ENCODE measurements around the gene REEP3. TPM values are rescaled to one million over a fixed set of nuclear protein-coding genes. Genes with fewer than 3 reads are reported as not detected.

The REEP3 gene
- total and polyA plus RNA-seq, 2 of the 4 experiments (the other 2 are of a cell fraction) = 11.7 to 28.9 TPM

- no peak overlapping the region for H2AK5ac ChIP-seq (ENCODE audit: low read depth, low read length)
- peaks cover 7% of the 10 kb centered on the region; the same call in 1 of the 2 replicates for H3K36me3 ChIP-seq (ENCODE audit: control insufficient read depth, insufficient read depth, low read length)
- H3K4ac ChIP-seq (ENCODE audit: low read depth, low read length) = no peak overlapping the region
- H3K4me1 ChIP-seq (ENCODE audit: control insufficient read depth, insufficient read depth, low read length) = no peaks in the 10 kb centered on the region
- peak; percentile 21 for DNase-seq
- no peak for TF ChIP-seq POLR2A (IDR thresholded peaks at IDR 0.05; ENCODE audit: low read depth, low read length)
- no peak for TF ChIP-seq MXI1 (IDR thresholded peaks at IDR 0.05; ENCODE audit: borderline replicate concordance, low read depth, low read length)
- no peak for TF ChIP-seq FOS (IDR thresholded peaks at IDR 0.05; ENCODE audit: low read depth, low read length)
- TF ChIP-seq CEBPB (IDR thresholded peaks at IDR 0.05; ENCODE audit: low read depth, low read length) = no peak
- no peak for TF ChIP-seq CHD1 (IDR thresholded peaks at IDR 0.05; ENCODE audit: low read depth, low read length)
- TF ChIP-seq RFX5 (IDR thresholded peaks at IDR 0.05; ENCODE audit: low read depth, low read length) = no peak
- no peak for TF ChIP-seq CTCF (conservative IDR thresholded peaks at IDR 0.05; ENCODE audit: low read depth, low read length)
- no peak for TF ChIP-seq SMC3 (IDR thresholded peaks at IDR 0.05; ENCODE audit: low read depth, low read length)
- no peak for TF ChIP-seq NFE2L2 (IDR thresholded peaks at IDR 0.05; ENCODE audit: low read depth, low read length)
- no peak for TF ChIP-seq ELK1 (IDR thresholded peaks at IDR 0.05; ENCODE audit: borderline replicate concordance, low read depth, low read length)
- TF ChIP-seq RAD21 (IDR thresholded peaks at IDR 0.05; ENCODE audit: low read length) = no peak
- TF ChIP-seq MAZ (IDR thresholded peaks at IDR 0.05; ENCODE audit: borderline replicate concordance, low read depth, low read length) = no peak
- no peak for TF ChIP-seq BHLHE40 (IDR thresholded peaks at IDR 0.05; ENCODE audit: low read depth, low read length)
- TF ChIP-seq RCOR1 (IDR thresholded peaks at IDR 0.05; ENCODE audit: insufficient replicate concordance, low read length) = no peak
- TF ChIP-seq USF2 (IDR thresholded peaks at IDR 0.05; ENCODE audit: low read depth, low read length) = no peak
- no peak for TF ChIP-seq MAFK (IDR thresholded peaks at IDR 0.05; ENCODE audit: low read depth, low read length)
- no peaks in the 10 kb centered on the region for H3K27me3 ChIP-seq (ENCODE audit: control insufficient read depth, insufficient read depth, low read length)
- H3K14ac ChIP-seq (replicated peaks; ENCODE audit: low read depth, low read length) = no peak overlapping the region
- H2AK9ac ChIP-seq (replicated peaks; ENCODE audit: low read depth, low read length, poor library complexity) = no peak overlapping the region
- CTCF ChIA-PET = no interaction called here
- WGBS, 2 experiments (ENCODE audit: extremely low coverage in 2 of 2, insufficient read length in 1 of 2) = no CpG with 5 or more reads among the region's 3 CpGs
- no peak overlapping the region for H2AFZ ChIP-seq (replicated peaks; ENCODE audit: low read length, poor library complexity)
- H2BK5ac ChIP-seq (ENCODE audit: low read depth, low read length, poor library complexity, severe bottlenecking) = no peak overlapping the region
- H3K9me1 ChIP-seq (ENCODE audit: insufficient read depth, low read length) = peaks cover 3% of the 10 kb centered on the region; the same call in 1 of the 2 replicates
- no peak overlapping the region for H4K8ac ChIP-seq (ENCODE audit: low read depth in 2 of 2, low read length in 2 of 2)
- H3K23ac ChIP-seq (ENCODE audit: low read depth, low read length) = no peak overlapping the region
- H3K9me3 ChIP-seq (ENCODE audit: control insufficient read depth, insufficient read depth, low read length) = no peaks in the 10 kb centered on the region
- H3K18ac ChIP-seq (ENCODE audit: low read depth, low read length) = no peak overlapping the region
- H3K56ac ChIP-seq (ENCODE audit: extremely low read depth, insufficient read depth, low read length) = no peak overlapping the region
- no peak overlapping the region for H3K4me3 ChIP-seq (ENCODE audit: insufficient read depth, low read depth, low read length)
- in situ Hi-C loops (cut with MboI; ENCODE audit: low sequenced_read_pairs) = no loop called here
- no peak for ATAC-seq (ENCODE audit: low read depth)
- intact Hi-C loops (cut with micrococcal nuclease) = no loop called here
- H2BK15ac ChIP-seq (ENCODE audit: low read depth, low read length) = no peak overlapping the region
- no peak overlapping the region for H3K9ac ChIP-seq (ENCODE audit: low read depth, low read length)
- H3K4me2 ChIP-seq (ENCODE audit: low read depth, low read length) = no peak overlapping the region
- POLR2A ChIA-PET (ENCODE audit: unreplicated experiment) = no interaction called here
- no peak overlapping the region for H4K5ac ChIP-seq (ENCODE audit: low read depth, low read length)
- H4K91ac ChIP-seq (ENCODE audit: insufficient read depth, low read depth, low read length) = no peak overlapping the region
- no TSS peak for BruUV-seq (replicated peaks)
- no peak overlapping the region for H2BK20ac ChIP-seq (ENCODE audit: low read depth, low read length)
- H4K20me1 ChIP-seq (ENCODE audit: insufficient read depth, low read length) = no peaks in the 10 kb centered on the region
- no peak overlapping the region for H2BK120ac ChIP-seq (ENCODE audit: low read depth, low read length)
- no peak overlapping the region for H3K27ac ChIP-seq (ENCODE audit: insufficient read depth, low read length)
- dilution Hi-C loops (cut with HindIII; ENCODE audit: low sequenced_read_pairs, unreplicated experiment) = no loop called here
- peaks cover 12 to 40% of the 10 kb centered on the region in 2 experiments for H3K79me1 ChIP-seq (ENCODE audit: low read depth in 1 of 2, low read length in 2 of 2)
Measured at GRCh38 chr10:63595072-63595471, 73.9 kb downstream of the REEP3 start.

Measured in IMR-90 (cell line).